Gastroesophageal sphincter (tissue), 4 donors: Measurements from ENCODE around the gene APBA1. TPM values are rescaled to one million over a fixed set of nuclear protein-coding genes. Genes with fewer than 3 reads are reported as not detected.

Experiments
- ATAC-seq: fragments of 150-250 bp; one replicate; pipeline ENCODE4 v1.9.1; 2016; ENCODE audit warnings: mild to moderate bottlenecking, moderate library complexity
- H3K27ac ChIP-seq, 4 donors: fragments of 200-600 bp; sonication (generic) in 3 of 4; 1 replicate in 3 of 4; 2 replicates in 1 of 4; pipeline ENCODE4 v1.5.1; 2016 to 2019
- H3K27me3 ChIP-seq: fragments of 200-600 bp; sonication (generic); one replicate; pipeline ENCODE4 v1.5.1; 2019
- H3K36me3 ChIP-seq, 2 donors: fragments of 200-600 bp; sonication (generic); one replicate each; pipeline ENCODE4 v1.5.1; 2019; ENCODE audit warnings: control low read depth in 1 of 2
- H3K4me1 ChIP-seq, 3 donors: fragments of 200-600 bp; sonication (generic); 1 replicate in 2 of 3; 2 replicates in 1 of 3; pipeline ENCODE4 v1.5.1; 2016 to 2019; ENCODE audit warnings: control low read depth in 2 of 3
- H3K4me3 ChIP-seq, 2 donors: fragments of 200-600 bp; sonication (generic); one replicate each; pipeline ENCODE4 v1.5.1; 2019; ENCODE audit warnings: mild to moderate bottlenecking in 1 of 2, moderate library complexity in 1 of 2
- H3K9me3 ChIP-seq, 3 donors: fragments of 200-600 bp; sonication (generic); one replicate each; pipeline ENCODE4 v1.5.1; 2017 to 2019; ENCODE audit warnings: control low read depth in 2 of 3
- CTCF ChIP-seq, 4 experiments: fragments of 200-600 bp in 2 of 4; fragments of 450-650 bp in 2 of 4; sonication (generic) in 1 of 4; IDR thresholded peaks; one replicate each; pipeline ENCODE4 v1.5.1; 2017 to 2019; ENCODE audit warnings: antibody characterized with exemption in 4 of 4, mild to moderate bottlenecking in 2 of 4, moderate library complexity in 2 of 4
- EP300 ChIP-seq: sonication (generic); formaldehyde crosslinking; IDR thresholded peaks from one replicate; pipeline ENCODE4 v1.6.1; 2017; ENCODE audit warnings: antibody characterized with exemption, mild to moderate bottlenecking
- POLR2A ChIP-seq, 2 donors: fragments of 450-650 bp; IDR thresholded peaks; one replicate each; pipeline ENCODE4 v1.6.1; 2017; ENCODE audit warnings: antibody characterized with exemption in 2 of 2, mild to moderate bottlenecking in 2 of 2, moderate library complexity in 1 of 2
- POLR2AphosphoS5 ChIP-seq: sonication (generic); formaldehyde crosslinking; IDR thresholded peaks from one replicate; pipeline ENCODE4 v1.6.1; 2017; ENCODE audit warnings: antibody characterized with exemption
- whole genome bisulfite sequencing, 2 donors: methylation state at CpG; one replicate each; pipeline ENCODE4 v1.1.5; 2018; ENCODE audit warnings: low coverage in 1 of 2; 5-methylcytosine and 5-hydroxymethylcytosine counted together
- total RNA-seq, 4 donors: library from RNA; depleted of rRNA; stranded (reverse); fragments of >200 nt; gene quantifications; one replicate each; pipeline ENCODE4 v1.1.0, GENCODE V29; 2016

APBA1 gene
- total RNA-seq, 4 donors from 2014 or later, result 4.7 to 10.5 (median 5.8) TPM

GRCh38 chr9:69632768-69633167, 39.4 kb downstream of the APBA1 start:
- Histone ChIP-seq H3K4me1 (no peaks in the 10 kb centered on the region), H3K4me3 (no peak overlapping the region), H3K9me3 (no peaks in the 10 kb centered on the region), H3K27me3 (no peaks in the 10 kb centered on the region), H3K27ac (no peak overlapping the region), H3K36me3 (no peaks in the 10 kb centered on the region)
- no peak for ATAC-seq
- 40 to 48% methylated on average over 2 to 3 of the region's 3 CpGs for WGBS, 2 donors
- no peak for TF ChIP-seq CTCF (IDR thresholded peaks at IDR 0.05)
- TF ChIP-seq EP300, result no peak
- TF ChIP-seq POLR2AphosphoS5, result no peak
- no peak for TF ChIP-seq POLR2A (IDR thresholded peaks at IDR 0.05)

GRCh38 chr9:69627281-69627680, 44.9 kb downstream of the APBA1 start:
- no peak overlapping the region for H3K4me3 ChIP-seq
- no peaks in the 10 kb centered on the region for H3K27me3 ChIP-seq
- no peaks in the 10 kb centered on the region for H3K36me3 ChIP-seq
- TF ChIP-seq POLR2A (IDR thresholded peaks at IDR 0.05) (no peak), EP300 (no peak), CTCF (IDR thresholded peaks at IDR 0.05) (no peak), POLR2AphosphoS5 (no peak)
- WGBS, 2 donors, result 75 to 81% methylated on average over 3 of the region's 3 CpGs
- no peak overlapping the region for H3K27ac ChIP-seq
- H3K4me1 ChIP-seq, result no peaks in the 10 kb centered on the region
- H3K9me3 ChIP-seq, result no peaks in the 10 kb centered on the region
- no peak for ATAC-seq

- ATAC-seq, result no peak
- H3K36me3 ChIP-seq, result no peaks in the 10 kb centered on the region
- H3K27ac ChIP-seq, result no peak overlapping the region
- 69 to 100% methylated on average over 1 to 3 of the region's 3 CpGs for WGBS, 2 donors
- H3K4me1 ChIP-seq, result no peaks in the 10 kb centered on the region
- TF ChIP-seq POLR2AphosphoS5 (no peak), EP300 (no peak), POLR2A (IDR thresholded peaks at IDR 0.05) (no peak), CTCF (IDR thresholded peaks at IDR 0.05) (no peak)
- H3K4me3 ChIP-seq, result no peak overlapping the region
- H3K9me3 ChIP-seq, result no peaks in the 10 kb centered on the region
- H3K27me3 ChIP-seq, result no peaks in the 10 kb centered on the region
These were observed 48.9 kb downstream of the APBA1 start for GRCh38 chr9:69623276-69623675.

- H3K36me3 ChIP-seq, result no peaks in the 10 kb centered on the region
- no peak overlapping the region for H3K4me3 ChIP-seq
- no peaks in the 10 kb centered on the region for H3K4me1 ChIP-seq
- WGBS, 2 donors, result 80 to 87% methylated on average over 3 of the region's 3 CpGs
- H3K9me3 ChIP-seq, result no peaks in the 10 kb centered on the region
- no peak for ATAC-seq
- H3K27ac ChIP-seq, result no peak overlapping the region
- TF ChIP-seq CTCF (IDR thresholded peaks at IDR 0.05), result no peak
- TF ChIP-seq POLR2AphosphoS5, result no peak
- TF ChIP-seq POLR2A (IDR thresholded peaks at IDR 0.05), result no peak
- no peak for TF ChIP-seq EP300
- H3K27me3 ChIP-seq, result no peaks in the 10 kb centered on the region
These were observed 49.5 kb downstream of the APBA1 start for GRCh38 chr9:69622676-69623075.

- WGBS, 2 donors, result 74 to 95% methylated on average over 3 of the region's 3 CpGs
- H3K27me3 ChIP-seq, result no peaks in the 10 kb centered on the region
- TF ChIP-seq CTCF (IDR thresholded peaks at IDR 0.05) (no peak), POLR2A (IDR thresholded peaks at IDR 0.05) (no peak), POLR2AphosphoS5 (no peak), EP300 (no peak)
- no peaks in the 10 kb centered on the region for H3K4me1 ChIP-seq
- no peak overlapping the region for H3K27ac ChIP-seq
- H3K9me3 ChIP-seq, result no peaks in the 10 kb centered on the region
- no peaks in the 10 kb centered on the region for H3K36me3 ChIP-seq
- no peak overlapping the region for H3K4me3 ChIP-seq
- ATAC-seq, result no peak
These were observed 50.3 kb downstream of the APBA1 start for GRCh38 chr9:69621730-69622460.
